ENCODE results near the gene SLC25A29.

GRCh38 chr14:100299238-100299560 is 7.0 kb downstream of the SLC25A29 start:
- TF ChIP-seq MAX (IDR thresholded peaks at IDR 0.05) = no peak
- TF ChIP-seq EP300 (IDR thresholded peaks at IDR 0.05) = no peak
- TF ChIP-seq CEBPB (IDR thresholded peaks at IDR 0.05) = no peak
- TF ChIP-seq CTCF (IDR thresholded peaks at IDR 0.05) = no peak
- no peak for TF ChIP-seq ZSCAN20 (CRISPR knock-in tag; IDR thresholded peaks at IDR 0.05)
- TF ChIP-seq BCL3 (IDR thresholded peaks at IDR 0.05) = no peak
- no peak for TF ChIP-seq KDM1A (IDR thresholded peaks at IDR 0.05; ENCODE audit: low read depth)
- no peak for TF ChIP-seq BHLHE40 (IDR thresholded peaks at IDR 0.05; ENCODE audit: low read depth, low read length)

Data from A549 (cell line).